Rectal smooth muscle tissue (tissue), 1 donor: ENCODE results near the gene GRK1.

Source experiments
- H3K27ac ChIP-seq: one replicate; pipeline ENCODE4 v1.7.0; 2013; ENCODE audit warnings: low read depth, low read length, inconsistent platforms
- H3K27me3 ChIP-seq: one replicate; pipeline ENCODE4 v1.7.0; 2013; ENCODE audit warnings: low read length; ENCODE audit not compliant: control insufficient read depth, insufficient read depth
- H3K36me3 ChIP-seq: one replicate; pipeline ENCODE4 v1.7.0; 2013; ENCODE audit warnings: low read length; ENCODE audit not compliant: control insufficient read depth, insufficient read depth
- H3K4me1 ChIP-seq: one replicate; pipeline ENCODE4 v1.7.0; 2013; ENCODE audit warnings: low read length; ENCODE audit not compliant: control insufficient read depth, insufficient read depth
- H3K4me3 ChIP-seq: one replicate; pipeline ENCODE4 v1.7.0; 2013; ENCODE audit warnings: low read length
- H3K9ac ChIP-seq: one replicate; pipeline ENCODE4 v1.7.0; 2013; ENCODE audit warnings: low read length

Gene GRK1

DNA sequence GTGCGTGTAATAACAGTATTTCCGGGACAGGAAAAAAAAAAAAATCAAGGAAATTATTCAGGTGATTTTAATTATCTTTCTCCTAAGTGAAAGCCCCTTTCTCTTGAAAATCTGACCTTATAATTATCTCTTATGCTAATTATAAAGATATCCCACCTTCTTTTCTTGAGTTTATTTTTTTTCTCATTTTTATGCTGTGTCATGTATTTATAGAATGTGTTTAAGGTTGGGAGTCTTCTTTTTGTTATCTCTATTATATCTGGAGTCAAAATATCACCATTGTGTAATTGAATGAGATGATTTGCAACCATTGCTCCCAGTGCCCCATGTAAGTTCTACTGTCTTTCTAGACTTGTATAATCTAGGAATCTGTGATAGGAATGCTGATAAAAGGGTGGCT lies 95.1 kb downstream of the GRK1 start:
- Histone ChIP-seq H3K4me3 (no peak overlapping the region), H3K36me3 (no peaks in the 10 kb centered on the region), H3K27me3 (peaks cover 8% of the 10 kb centered on the region), H3K9ac (no peak overlapping the region), H3K27ac (no peak overlapping the region), H3K4me1 (peaks cover 4% of the 10 kb centered on the region)

DNA sequence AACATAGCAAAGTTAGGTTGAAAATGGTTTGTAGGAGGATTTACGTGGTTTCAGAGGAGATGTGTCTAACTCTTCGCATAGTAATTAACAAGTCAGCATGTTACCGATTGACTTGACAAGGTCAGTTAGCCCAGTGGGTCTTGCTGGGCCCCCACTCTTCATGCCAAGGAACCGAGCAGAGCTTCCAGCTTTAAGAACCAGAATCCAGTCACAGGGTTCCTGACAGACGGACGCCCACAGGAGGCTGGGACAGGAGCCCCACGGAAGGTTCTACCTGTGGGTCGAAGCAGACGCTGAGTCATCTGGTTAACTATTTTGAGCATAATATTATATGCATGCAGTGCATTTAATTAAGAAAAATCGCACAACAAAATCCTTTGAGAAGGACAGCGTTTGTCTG lies 95.5 kb downstream of the GRK1 start:
- Histone ChIP-seq H3K36me3 (no peaks in the 10 kb centered on the region), H3K27me3 (peaks cover 8% of the 10 kb centered on the region), H3K9ac (no peak overlapping the region), H3K27ac (no peak overlapping the region), H3K4me1 (peaks cover 4% of the 10 kb centered on the region), H3K4me3 (no peak overlapping the region)

DNA sequence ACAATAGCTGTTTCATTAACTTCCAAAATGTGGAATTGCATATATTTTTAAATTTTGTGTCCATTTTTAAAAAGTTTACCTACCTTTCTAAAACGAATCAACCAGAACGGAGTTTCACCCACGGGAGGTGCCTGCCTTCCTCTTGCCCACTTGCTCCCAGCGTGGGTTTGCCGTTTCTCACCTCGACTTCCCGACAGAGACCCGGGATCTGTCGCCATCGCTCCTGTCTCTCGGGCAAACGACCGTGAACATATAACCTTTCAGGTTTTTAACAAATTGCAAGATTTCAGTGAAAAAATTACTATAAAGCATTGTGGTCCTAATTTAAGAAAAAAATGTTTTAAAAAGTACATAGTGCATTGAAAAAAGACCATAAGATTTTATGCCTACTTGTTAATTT lies 96.2 kb downstream of the GRK1 start:
- peaks cover 4% of the 10 kb centered on the region for H3K4me1 ChIP-seq
- H3K9ac ChIP-seq = no peak overlapping the region
- no peaks in the 10 kb centered on the region for H3K36me3 ChIP-seq
- no peak overlapping the region for H3K27ac ChIP-seq
- H3K27me3 ChIP-seq = peaks cover 8% of the 10 kb centered on the region
- H3K4me3 ChIP-seq = no peak overlapping the region

DNA sequence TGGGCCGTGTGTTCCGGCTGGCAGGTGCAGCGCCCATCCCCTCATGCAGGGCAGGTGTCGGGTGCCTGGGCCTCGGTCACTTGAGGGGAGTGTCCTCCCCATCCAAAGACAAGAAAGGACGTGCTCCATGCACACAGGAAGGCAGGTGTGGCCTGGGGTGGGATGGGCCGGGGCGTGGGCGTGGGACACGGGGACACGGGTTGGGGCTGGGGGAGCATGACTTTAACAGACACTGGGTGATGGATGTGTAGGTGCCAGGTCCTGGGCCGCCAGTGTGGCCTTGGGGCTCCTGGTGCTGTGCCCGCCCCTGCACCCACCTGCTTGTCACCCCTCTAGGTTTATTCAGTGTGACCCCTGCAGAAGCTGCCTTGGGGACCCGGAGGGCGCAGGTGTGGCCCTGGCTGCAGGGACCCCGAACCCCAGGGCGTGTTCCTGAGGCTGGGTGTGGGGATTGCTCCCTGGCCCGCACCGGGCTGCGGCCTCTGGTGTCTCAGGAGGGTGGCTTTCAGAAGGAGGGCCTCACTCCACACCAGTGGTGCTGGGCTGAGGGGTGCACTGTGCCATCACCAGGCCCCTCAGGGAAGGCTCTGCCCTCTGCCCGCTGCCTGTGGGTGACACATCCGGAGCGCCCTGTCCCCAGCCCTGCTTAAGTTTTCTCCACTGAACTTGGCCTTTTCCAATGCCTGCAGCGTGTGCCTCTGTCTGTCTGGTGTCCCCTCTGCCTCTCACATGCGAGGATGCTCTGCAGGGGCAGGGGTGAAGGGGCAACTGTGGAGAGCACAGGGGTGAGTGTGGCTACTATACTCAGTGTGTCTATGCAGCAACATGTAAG lies 97.2 kb downstream of the GRK1 start:
- Histone ChIP-seq H3K27ac (no peak overlapping the region), H3K27me3 (peaks cover 8% of the 10 kb centered on the region), H3K36me3 (no peaks in the 10 kb centered on the region), H3K4me1 (no peaks in the 10 kb centered on the region), H3K9ac (no peak overlapping the region), H3K4me3 (no peak overlapping the region)

DNA sequence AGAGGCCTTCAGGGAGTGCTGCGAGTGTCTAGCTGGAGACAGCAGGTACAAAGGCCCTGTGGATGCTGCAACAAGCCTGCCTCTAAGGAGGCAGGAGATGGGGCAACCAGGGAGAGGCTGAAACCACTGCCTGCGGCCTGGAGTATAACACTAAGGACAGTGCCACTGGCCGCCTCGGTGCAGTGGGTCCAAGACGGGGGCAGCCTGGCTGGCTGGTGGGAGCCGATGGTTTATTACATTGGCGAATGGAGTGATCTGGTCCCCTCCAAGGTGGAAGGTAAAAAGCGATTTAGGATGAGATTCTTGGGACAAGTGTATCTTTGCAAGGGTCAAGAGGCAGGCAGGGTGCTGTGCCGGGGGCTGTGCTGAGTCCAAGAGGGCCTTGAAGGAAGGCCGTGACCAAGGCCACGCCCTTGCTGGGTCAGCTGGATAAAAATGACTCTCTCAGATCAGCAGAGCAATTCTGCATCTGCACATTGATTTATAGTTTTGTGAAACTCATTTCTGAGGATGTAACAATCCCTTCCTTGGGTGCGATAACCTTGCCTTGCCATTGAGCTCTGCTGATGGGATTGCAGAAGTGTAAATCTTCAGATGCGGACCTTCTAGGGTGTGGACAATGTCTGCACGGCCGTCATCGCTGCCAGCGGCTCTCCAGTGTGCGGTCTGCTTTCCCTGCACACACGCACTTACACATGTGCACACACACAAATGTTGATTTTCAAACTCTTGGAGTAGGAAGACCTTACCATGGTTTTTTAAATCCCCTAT lies 98.0 kb downstream of the GRK1 start:
- Histone ChIP-seq H3K9ac (no peak overlapping the region), H3K27me3 (peaks cover under 1% of the 10 kb centered on the region), H3K36me3 (no peaks in the 10 kb centered on the region), H3K4me1 (no peaks in the 10 kb centered on the region), H3K4me3 (no peak overlapping the region), H3K27ac (no peak overlapping the region)

DNA sequence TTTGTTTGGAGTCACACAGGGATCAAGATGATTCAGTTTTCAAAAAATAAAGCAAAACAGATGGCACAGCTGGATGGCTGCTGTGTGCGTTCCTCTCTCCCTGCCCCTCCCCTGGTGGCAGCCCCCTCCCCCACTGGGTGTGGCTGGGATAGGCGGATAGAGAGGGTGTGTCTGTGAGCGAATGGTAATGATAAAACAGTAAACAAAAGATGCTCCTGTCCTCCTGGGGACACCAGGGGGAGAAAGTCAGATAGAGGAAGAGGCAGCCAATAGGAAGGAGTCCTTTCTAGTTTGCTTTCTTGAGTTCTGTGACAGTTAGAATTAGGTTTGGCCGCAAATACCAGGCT lies 98.5 kb downstream of the GRK1 start:
- Histone ChIP-seq H3K9ac (no peak overlapping the region), H3K4me3 (no peak overlapping the region), H3K27ac (no peak overlapping the region), H3K27me3 (no peaks in the 10 kb centered on the region), H3K4me1 (no peaks in the 10 kb centered on the region), H3K36me3 (no peaks in the 10 kb centered on the region)

DNA sequence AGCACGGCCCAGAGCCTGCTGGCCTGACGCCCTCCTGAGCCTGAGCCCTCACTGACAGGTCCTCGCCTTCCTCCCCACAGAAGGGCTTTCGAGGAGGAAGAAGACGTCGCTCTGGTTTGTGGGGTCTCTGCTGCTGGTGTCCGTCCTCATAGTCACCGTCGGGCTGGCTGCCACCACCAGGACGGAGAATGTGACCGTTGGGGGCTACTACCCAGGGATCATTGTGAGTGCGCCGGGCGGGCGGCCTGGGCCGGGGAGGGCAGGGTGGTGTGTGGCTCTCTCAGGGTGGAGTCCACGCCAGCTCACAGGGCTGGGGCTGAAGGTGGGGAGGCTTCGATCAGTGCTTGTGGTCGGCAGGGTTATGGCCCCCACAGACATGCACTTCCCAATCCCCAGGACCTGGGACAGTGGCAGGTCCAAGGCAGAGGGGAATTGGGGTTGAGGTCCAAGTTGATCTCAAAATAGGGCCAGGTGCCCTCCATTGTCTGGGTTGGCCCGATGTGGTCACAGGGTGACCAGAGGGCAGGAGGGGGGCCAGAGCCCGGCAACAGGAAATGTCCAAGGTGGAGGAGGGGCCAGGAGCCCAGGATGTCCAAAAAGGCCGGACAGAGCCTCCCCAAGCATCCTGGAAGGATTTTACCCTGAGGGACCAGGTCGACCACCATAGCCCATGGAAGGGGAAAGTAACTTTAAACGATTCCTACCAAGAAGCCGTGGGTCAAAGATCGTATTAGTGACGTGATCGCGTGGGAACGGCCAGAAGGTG lies 99.2 kb downstream of the GRK1 start:
- Histone ChIP-seq H3K27ac (no peak overlapping the region), H3K4me3 (no peak overlapping the region), H3K36me3 (no peaks in the 10 kb centered on the region), H3K4me1 (no peaks in the 10 kb centered on the region), H3K9ac (no peak overlapping the region), H3K27me3 (no peaks in the 10 kb centered on the region)

DNA sequence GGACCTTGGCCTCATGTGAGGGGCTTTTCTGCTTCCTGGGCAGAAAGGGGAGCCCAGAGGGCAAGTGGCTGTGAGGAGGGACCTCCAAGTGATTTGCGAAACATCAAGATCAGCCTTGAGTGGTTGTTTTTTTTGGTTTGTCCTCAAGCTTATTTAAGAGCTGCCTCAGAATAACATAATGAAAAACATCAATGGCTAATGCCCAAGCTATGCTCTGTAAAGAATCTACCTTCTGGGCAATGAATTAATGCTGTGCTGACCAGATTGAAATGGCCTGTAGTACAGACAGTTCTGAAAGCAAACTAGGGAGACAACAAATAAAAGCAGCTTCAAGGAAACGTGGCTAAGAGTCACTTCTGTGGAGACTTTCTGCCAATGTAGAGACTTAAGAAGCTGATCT lies 100.3 kb downstream of the GRK1 start:
- no peak overlapping the region for H3K27ac ChIP-seq
- H3K27me3 ChIP-seq = no peaks in the 10 kb centered on the region
- no peak overlapping the region for H3K9ac ChIP-seq
- no peaks in the 10 kb centered on the region for H3K4me1 ChIP-seq
- H3K4me3 ChIP-seq = no peak overlapping the region
- H3K36me3 ChIP-seq = no peaks in the 10 kb centered on the region

DNA sequence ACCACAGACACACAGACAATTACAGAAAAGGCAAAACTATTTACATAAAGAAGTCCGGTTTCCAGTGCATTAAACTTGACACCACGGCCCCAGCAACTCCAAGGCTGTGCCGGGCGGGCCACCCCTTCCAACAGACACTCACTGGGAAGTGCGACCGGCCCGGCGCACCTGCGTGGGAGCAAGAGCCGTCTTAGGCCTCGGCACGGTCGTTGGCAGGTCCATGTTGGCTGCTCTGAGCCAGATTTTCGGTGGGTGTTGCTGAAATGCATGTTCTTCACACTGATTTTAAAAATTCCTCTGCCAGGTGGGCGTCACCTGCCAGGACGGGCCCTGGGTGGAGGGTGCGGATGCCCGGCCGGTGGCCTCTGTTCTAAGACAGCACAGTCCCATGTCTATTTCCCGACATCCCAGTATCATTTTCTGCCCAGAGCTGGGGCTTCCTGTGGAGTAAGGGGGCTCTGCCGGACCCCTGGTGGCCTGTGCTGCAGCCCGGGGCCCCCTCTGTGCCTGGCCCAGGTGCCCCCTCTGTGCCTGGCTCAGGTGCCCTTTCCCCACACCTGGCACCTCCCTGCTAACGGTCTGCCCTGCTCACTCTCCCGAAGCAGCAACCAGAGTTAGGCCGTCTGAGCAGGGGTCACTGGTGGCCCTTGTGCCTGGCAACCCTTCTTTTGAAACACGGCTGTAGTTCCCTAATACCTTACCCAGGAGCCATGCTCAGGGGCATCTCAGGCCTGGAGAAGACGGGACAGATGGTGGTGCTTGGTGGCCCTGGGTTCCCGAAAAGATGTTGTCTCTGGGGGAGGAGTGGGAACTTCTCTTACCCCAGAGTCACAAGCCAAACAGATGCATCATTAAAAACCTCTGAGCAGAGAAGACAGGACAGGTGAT lies 101.2 kb downstream of the GRK1 start:
- Histone ChIP-seq H3K9ac (no peak overlapping the region), H3K36me3 (no peaks in the 10 kb centered on the region), H3K27ac (no peak overlapping the region), H3K4me3 (no peak overlapping the region), H3K4me1 (no peaks in the 10 kb centered on the region), H3K27me3 (no peaks in the 10 kb centered on the region)

DNA sequence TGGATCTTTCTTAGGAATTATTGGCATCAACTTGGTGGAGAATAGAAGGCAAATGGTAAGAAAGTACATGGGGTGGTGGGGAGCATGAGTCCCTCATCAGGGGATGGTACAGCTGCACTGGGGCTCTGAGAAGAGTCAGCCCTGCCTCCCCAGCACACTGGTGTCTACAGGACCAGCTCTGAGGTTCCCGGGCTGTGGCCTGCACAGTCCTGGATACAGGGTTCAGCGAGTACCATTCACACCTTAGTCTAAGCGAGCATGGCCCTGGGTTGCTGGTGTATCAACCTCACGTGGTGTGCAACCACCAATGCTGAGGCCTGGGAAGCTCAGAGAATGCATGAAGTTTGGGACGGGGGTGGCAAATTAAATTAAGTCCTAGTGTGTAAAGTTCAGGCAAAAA lies 102.1 kb downstream of the GRK1 start:
- Histone ChIP-seq H3K27me3 (no peaks in the 10 kb centered on the region), H3K36me3 (no peaks in the 10 kb centered on the region)

DNA sequence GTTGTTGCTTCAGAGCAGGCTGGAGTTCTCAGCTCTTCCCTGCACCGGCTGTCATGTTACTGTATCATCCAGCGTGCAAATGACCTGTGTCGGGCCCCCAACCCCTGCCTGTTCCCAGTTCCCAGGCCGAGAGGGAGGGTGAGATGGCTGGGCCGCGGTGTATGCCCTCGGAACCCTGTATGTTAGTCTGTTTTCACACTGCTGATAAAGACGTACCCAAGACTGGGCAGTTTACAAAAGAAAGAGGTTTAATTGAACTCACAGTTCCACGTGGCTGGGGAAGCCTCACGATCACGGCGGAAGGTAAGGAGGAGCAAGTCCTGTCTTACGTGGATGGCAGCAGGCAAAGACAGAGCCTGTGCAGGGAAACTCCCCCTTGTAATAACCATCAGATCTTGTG lies 102.9 kb downstream of the GRK1 start:
- H3K27me3 ChIP-seq = no peaks in the 10 kb centered on the region
- no peak overlapping the region for H3K27ac ChIP-seq
- no peaks in the 10 kb centered on the region for H3K4me1 ChIP-seq
- H3K9ac ChIP-seq = no peak overlapping the region
- H3K36me3 ChIP-seq = no peaks in the 10 kb centered on the region
- no peak overlapping the region for H3K4me3 ChIP-seq

More for the DNA sequence above, 102.1 kb downstream of the GRK1 start:
- H3K27ac ChIP-seq = no peak overlapping the region
- H3K4me1 ChIP-seq = no peaks in the 10 kb centered on the region
- H3K4me3 ChIP-seq = no peak overlapping the region
- no peak overlapping the region for H3K9ac ChIP-seq

DNA sequence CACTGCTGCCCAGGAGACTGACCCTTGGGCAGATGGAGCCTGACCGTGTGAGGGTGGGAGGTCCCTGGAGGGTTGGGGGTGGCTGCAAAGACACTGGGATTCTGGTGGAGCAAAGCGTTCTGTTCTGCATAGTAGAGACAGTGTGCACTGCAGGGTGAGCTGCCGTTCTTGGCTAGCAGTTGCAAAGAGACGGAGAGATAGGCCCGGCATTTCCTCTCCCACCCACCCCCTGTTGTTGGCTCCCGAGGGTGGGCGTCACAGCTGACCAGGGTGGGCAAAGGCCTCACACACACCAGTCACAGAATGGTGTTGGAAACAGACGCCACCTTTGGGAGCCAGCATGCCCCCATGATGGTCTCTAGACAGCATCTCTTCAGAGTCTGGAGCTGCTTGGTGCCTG lies 103.4 kb downstream of the GRK1 start:
- H3K27me3 ChIP-seq = peaks cover under 1% of the 10 kb centered on the region
- H3K36me3 ChIP-seq = no peaks in the 10 kb centered on the region
- H3K4me1 ChIP-seq = no peaks in the 10 kb centered on the region
- H3K27ac ChIP-seq = no peak overlapping the region
- no peak overlapping the region for H3K4me3 ChIP-seq
- no peak overlapping the region for H3K9ac ChIP-seq
